Putamen (tissue), 1 donor: ENCODE data around the gene EPHB1.

Source experiments
- DNase-seq: peaks from one replicate; pipeline ENCODE4 v3.0.0-alpha.2; 2016; ENCODE audit warnings: low spot score

Gene EPHB1

GRCh38 chr3:134809427-134810051 lies 14.5 kb downstream of the EPHB1 start:
- DNase-seq: peak; percentile 62

DNA sequence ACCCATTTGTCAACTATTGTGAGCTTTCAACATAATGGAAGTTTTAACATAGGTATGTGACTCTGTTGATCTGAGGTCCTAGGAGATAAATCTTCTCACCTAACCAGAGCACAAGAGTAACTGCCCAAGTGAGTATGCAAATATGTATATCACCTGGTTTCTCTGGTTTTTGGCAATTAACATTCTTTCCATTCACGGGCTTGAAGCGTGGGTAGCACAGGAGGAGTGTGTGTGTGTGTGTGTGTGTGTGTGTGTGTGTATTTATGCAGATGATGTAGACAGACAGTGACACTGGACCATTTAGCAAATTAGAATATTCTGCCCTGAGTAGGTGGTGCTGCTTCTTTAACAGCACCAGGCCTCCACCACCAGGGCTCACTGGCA lies 15.0 kb downstream of the EPHB1 start:
- DNase-seq: no peak

- DNase-seq: no peak
Measured at GRCh38 chr3:134810850-134811249, 15.8 kb downstream of the EPHB1 start.

- no peak for DNase-seq
Measured at GRCh38 chr3:134813618-134814017, 18.6 kb downstream of the EPHB1 start.

DNA sequence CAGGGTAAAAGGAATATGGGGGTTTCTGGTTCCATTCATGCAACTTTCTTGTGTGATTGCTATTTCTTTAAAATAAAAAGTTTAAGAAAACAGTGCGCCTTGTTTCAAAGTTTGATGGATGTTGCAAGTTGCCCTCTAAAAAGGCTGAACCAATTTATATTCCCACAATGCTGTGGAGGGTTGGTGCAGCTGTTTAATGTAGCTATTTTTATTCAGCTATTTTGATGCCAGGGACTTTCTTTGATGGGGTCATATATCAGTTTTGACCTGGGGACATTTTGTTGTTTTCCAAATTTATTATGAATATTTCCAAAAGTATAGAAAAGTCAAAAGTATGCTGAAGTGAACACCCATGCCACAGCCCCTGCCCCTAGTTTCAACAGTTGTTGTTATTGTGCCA lies 20.5 kb downstream of the EPHB1 start:
- DNase-seq: no peak

- DNase-seq: no peak
Measured at GRCh38 chr3:134816623-134817022, 21.6 kb downstream of the EPHB1 start.

- DNase-seq: no peak
Measured at GRCh38 chr3:134817297-134817696, 22.2 kb downstream of the EPHB1 start.

DNA sequence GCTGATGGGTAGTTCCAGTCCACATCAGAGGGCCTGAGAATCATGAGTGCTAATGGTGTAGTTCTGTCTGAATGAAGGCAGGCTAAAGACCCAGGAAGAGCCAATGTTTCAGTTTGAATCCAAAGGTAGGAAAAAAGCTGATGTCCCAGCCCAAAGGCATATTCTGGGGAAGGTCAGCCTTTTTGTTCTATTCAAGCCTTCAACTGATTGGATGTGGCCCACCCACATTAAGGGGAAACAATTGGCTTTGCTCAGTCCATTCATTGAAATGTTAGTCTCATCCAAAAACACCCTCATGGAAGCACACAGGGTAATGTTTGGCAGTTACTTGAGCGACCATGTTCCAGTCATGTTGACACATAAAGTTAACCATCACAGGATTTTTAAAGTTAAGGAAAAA lies 25.9 kb downstream of the EPHB1 start:
- no peak for DNase-seq

DNA sequence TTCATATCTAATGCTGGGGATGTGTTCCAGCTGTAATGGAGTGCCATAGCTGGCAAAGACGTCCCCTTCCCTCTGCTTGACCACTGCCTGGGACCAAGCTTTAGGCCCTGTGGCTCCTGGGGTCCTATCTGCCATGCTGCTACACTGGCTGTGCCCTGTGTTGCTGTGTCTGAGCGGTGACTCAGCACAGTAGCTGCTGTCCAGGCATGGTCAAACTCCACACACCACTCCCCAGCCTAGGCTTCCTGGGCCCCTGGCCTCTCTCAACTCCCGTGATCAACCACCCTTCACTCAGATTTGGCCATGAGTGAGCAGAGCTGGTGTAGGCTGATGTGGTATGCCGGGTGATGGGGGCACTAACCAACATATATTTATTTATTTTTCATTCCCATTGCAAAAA lies 27.0 kb downstream of the EPHB1 start:
- DNase-seq: no peak

GRCh38 chr3:134823679-134824078 lies 28.6 kb downstream of the EPHB1 start:
- DNase-seq: no peak

- DNase-seq: no peak
Measured at GRCh38 chr3:134824791-134825190, 29.7 kb downstream of the EPHB1 start.

- no peak for DNase-seq
Measured at GRCh38 chr3:134827213-134827612, 32.2 kb downstream of the EPHB1 start.

DNA sequence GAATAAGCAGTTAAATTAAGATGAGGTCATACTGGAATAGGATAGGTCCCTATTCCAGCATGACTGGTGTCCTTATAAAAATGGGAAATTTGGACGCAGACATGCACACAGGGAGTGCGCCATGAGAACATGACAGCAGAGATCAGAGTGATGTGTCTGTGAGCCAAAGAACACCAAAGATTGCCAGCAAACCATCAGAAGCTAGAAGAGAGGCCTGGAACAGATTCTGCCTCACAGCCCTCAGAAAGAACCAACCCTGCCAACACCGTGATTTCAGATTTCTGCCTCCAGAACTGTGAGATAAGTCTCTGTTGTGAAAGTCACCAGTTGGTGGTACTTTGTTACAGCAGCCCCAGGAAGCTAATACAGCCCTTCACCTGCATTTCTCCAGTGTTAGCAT lies 34.7 kb downstream of the EPHB1 start:
- no peak for DNase-seq

DNA sequence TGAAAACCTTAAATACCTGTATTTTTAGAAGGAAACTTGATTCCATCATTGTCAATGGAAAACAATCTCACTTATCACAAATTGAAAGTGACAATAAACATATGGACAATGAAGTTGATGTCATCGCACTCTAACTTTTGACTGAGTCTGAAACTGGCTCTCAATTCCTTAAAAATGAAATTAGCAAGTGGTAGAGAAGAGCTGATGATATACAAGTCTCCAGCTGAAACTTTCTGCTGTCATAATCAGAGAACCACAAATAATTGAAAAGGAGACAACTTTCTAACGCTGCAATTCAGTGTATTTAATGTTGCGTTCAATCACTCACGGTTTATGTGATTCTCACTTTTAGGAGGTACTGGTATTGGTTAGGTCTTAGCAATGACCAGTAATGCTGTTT lies 37.5 kb downstream of the EPHB1 start:
- no peak for DNase-seq

DNA sequence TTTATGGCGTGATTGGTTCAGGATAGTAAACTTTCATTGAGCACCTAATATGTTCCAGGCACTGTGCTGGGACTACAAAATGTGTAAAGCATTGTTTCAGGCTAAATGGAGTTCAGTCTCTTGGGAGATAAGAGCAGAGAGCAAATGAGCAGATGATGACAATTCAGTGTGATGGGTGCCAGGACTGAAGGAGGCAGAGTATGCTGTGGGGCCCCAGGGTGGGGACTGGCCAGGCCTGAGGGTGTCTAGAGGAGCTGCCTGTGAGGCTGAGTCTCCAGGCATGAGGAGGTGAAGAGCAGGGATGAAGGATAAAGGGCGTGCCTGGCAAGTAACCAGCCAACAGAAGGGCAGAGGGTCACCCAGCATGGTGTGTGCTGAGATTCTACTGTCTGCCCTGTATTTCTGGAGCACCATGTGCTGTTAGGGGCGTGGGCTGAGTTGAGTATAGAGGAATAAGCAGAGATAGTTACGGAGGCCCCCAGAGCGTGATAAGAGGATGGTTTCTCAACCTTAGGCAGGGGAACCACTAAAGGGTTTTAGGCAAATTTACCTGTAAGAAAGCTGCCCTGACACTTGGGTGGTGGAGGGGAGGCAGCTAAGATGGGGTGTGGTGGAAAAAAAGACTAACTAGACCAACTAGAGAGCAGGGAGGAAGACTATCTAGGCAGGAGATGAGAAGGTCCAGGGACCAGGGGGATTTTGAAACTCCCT lies 38.5 kb downstream of the EPHB1 start:
- no peak for DNase-seq

- no peak for DNase-seq
Measured at GRCh38 chr3:134836921-134837320, 41.9 kb downstream of the EPHB1 start.

DNA sequence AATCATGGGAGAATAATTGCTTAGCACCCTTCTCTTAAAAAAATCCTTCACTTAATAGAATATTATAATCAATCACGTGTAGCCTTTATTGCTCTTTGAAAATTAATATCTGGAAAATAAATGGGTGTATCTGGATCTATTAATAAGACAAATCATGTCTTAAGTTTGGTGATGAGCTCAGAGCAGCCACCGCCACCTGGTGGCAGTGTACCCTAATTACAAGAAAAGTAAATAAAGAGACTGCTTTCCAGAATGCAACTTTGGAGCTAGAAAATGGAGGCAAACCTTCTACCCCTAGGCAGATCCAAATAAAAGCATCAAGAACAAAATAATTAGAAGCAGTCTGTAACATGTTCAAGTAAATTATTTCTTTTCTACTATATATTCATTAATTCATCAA lies 43.5 kb downstream of the EPHB1 start:
- DNase-seq: no peak

- DNase-seq: no peak
Measured at GRCh38 chr3:134839422-134839821, 44.4 kb downstream of the EPHB1 start.

DNA sequence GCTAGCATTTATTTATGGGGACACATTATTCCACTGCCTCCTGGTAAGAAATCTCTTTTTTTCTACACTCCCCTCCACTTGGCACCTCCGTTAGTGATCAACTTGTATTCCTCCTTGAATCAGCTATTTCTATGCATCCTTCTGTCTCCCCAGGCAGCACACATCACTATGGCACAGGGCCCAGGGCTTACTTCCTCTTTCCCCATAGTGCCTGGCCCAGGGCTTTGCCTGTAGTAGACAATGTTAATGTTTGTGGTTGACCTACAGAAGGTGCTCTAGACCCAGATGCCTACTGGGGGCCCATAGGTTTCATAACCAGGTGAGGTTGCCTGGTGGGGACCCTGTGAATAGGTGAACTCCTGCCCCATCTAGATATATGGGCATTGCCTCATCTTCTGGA lies 44.9 kb downstream of the EPHB1 start:
- no peak for DNase-seq

DNA sequence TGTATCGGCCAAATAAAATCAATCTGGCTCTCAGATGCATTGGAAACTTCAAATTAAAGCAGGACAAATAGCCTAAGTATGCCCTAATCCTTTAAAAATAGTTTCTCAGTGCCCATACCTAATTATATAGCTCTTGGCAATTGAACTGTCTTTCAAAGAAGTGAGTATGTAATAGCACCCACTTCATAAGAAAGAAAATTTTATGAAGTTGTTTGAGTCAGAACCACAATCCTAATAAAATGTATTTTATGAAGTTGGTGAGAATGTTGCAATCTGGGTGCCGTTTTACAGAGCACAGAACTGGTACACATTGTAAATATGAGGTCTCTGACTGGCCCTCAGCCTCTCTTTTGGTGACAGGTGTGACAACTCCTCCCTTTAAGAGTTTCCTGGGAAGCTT lies 45.4 kb downstream of the EPHB1 start:
- DNase-seq: no peak

- no peak for DNase-seq
Measured at GRCh38 chr3:134846084-134846483, 51.0 kb downstream of the EPHB1 start.

- no peak for DNase-seq
Measured at GRCh38 chr3:134846911-134847317, 51.9 kb downstream of the EPHB1 start.

DNA sequence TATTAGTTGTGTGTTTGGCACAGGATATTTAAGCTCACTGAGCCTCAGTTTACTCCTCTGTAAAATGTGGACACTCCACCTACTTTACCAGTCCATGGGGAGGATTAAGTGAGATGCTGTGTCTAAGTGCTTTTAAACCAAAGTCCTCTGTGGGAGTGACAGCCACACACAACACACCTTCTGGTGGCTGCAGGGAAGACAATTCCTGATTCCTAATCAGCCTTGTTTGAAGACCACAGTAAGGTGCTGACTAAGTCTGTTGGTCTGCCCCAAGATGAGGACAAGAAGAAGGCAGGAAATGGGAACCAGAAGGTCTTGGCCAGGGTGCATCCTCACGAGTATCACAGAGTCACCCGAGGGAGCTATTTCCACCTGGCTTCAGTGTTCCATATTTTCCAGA lies 52.3 kb downstream of the EPHB1 start:
- no peak for DNase-seq

DNA sequence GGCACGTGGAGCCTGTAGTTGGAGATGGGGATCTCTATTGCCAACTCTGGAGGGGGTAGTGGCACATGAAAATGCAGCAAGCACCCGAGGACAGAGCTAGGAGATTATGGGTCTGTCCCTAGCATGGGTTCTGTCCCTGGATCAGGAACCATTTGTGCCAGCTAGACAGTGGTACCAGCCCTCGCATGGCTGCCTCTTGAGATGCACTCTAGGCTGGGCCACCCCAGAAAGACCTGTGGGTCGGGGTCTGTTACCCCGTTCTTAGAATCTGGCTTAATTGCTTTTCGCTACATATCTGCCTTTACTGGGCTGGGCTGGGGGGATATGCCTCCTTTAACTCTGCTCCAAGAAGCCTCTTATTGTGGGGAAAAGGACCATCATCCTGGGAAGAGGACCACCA lies 54.5 kb downstream of the EPHB1 start:
- DNase-seq: no peak
